Measurements from ENCODE around the gene PRSS57.

DNA sequence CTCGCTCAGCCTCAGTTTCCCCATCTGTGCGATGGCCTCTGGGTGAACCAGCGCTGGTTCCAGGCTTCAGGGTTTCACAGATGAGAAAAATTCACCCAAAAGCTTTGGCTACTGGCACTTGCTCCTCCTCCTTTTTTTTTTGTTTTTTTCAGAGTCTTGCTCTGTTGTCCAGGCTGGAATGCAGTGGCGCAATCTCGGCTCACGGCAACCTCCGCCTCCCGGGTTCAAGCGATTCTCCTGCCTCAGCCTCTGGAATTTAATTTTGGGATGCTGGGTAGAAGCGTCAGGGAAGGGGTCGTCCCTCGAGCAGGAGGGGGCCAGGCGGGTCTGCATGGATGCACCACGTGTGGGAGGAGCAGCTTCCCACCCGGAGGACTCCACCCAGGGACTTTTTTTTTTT lies 7.0 kb downstream of the PRSS57 start:
- TF ChIP-seq, protein P1, sequence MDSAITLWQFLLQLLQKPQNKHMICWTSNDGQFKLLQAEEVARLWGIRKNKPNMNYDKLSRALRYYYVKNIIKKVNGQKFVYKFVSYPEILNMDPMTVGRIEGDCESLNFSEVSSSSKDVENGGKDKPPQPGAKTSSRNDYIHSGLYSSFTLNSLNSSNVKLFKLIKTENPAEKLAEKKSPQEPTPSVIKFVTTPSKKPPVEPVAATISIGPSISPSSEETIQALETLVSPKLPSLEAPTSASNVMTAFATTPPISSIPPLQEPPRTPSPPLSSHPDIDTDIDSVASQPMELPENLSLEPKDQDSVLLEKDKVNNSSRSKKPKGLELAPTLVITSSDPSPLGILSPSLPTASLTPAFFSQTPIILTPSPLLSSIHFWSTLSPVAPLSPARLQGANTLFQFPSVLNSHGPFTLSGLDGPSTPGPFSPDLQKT (IDR thresholded peaks at IDR 0.05; ENCODE audit: borderline replicate concordance, low read depth, low read length): no peak
- TF ChIP-seq, protein P2, sequence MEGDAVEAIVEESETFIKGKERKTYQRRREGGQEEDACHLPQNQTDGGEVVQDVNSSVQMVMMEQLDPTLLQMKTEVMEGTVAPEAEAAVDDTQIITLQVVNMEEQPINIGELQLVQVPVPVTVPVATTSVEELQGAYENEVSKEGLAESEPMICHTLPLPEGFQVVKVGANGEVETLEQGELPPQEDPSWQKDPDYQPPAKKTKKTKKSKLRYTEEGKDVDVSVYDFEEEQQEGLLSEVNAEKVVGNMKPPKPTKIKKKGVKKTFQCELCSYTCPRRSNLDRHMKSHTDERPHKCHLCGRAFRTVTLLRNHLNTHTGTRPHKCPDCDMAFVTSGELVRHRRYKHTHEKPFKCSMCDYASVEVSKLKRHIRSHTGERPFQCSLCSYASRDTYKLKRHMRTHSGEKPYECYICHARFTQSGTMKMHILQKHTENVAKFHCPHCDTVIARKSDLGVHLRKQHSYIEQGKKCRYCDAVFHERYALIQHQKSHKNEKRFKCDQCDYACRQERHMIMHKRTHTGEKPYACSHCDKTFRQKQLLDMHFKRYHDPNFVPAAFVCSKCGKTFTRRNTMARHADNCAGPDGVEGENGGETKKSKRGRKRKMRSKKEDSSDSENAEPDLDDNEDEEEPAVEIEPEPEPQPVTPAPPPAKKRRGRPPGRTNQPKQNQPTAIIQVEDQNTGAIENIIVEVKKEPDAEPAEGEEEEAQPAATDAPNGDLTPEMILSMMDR (tag by site-specific recombination; IDR thresholded peaks at IDR 0.05): no peak
- TF ChIP-seq ZNF132 (tag by site-specific recombination; IDR thresholded peaks at IDR 0.05; ENCODE audit: borderline replicate concordance) (no peak), ZBTB17 (tag by site-specific recombination; IDR thresholded peaks at IDR 0.05) (no peak), ZNF596 (tag by site-specific recombination; IDR thresholded peaks at IDR 0.05) (no peak), ZNF155 (tag by site-specific recombination; IDR thresholded peaks at IDR 0.05) (no peak)
